Spleen (tissue), 7 donors: ENCODE results near the gene TMEM179.

Experiments
- POLR2A ChIP-seq, 3 donors: fragments of 450-650 bp; IDR thresholded peaks; one replicate each; pipeline ENCODE4 v1.5.1; 2017; ENCODE audit warnings: antibody characterized with exemption in 3 of 3, mild to moderate bottlenecking in 1 of 3
- TF ChIP-seq, protein P1 (sequence below), 11 experiments: fragments of 200-600 bp in 7 of 11; fragments of 450-650 bp in 4 of 11; sonication (generic) in 4 of 11; IDR thresholded peaks in 8 of 11; conservative IDR thresholded peaks in 3 of 11; 1 replicate in 7 of 11; 2 replicates in 4 of 11; pipeline versions ENCODE4 v1.4.0 to v1.8.0; 2016 to 2021; ENCODE audit warnings: antibody characterized with exemption in 11 of 11, inconsistent platforms in 4 of 11, mild to moderate bottlenecking in 1 of 11
- donor health status: DM: no; HTN: no; CAD: no; lungs with moderate emphysema.
- donor health status: DM: no; HTN: no; CAD: no.
- donor health status: DM: no; HTN: no; CAD: no.

DNA sequence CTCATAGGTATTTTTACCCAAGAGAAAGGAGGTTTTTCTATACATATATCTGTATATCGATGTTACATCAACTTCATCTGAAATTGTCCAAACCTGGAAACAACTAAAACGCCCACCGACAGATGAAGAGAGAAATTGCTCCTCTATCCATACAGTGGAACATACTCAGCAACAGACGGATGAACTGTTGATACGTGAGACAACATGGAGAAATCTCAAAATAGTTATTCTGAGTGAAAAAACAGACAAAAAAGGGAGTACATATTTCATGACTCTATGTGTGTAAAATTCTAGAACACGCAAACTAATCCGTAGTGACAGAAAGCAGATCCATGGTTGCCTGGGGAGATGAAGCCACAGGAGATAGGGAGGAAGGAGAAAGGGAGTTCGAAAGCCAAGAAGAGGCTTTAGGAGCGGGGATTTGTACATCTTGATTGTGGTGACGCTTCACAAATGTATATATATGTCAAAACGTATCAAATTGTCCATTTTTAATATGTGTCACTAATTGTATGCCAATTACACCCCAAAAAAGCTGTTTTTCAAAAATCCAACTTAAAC lies 62.6 kb downstream of the TMEM179 start:
- TF ChIP-seq, protein P1, sequence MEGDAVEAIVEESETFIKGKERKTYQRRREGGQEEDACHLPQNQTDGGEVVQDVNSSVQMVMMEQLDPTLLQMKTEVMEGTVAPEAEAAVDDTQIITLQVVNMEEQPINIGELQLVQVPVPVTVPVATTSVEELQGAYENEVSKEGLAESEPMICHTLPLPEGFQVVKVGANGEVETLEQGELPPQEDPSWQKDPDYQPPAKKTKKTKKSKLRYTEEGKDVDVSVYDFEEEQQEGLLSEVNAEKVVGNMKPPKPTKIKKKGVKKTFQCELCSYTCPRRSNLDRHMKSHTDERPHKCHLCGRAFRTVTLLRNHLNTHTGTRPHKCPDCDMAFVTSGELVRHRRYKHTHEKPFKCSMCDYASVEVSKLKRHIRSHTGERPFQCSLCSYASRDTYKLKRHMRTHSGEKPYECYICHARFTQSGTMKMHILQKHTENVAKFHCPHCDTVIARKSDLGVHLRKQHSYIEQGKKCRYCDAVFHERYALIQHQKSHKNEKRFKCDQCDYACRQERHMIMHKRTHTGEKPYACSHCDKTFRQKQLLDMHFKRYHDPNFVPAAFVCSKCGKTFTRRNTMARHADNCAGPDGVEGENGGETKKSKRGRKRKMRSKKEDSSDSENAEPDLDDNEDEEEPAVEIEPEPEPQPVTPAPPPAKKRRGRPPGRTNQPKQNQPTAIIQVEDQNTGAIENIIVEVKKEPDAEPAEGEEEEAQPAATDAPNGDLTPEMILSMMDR (IDR thresholded peaks at IDR 0.05 in 8 of 11, conservative IDR thresholded peaks at IDR 0.05 in 3 of 11): no peak
- no peak for TF ChIP-seq POLR2A (IDR thresholded peaks at IDR 0.05)
